NCI-H1048 (cell line): ENCODE measurements around the gene BANK1.
"Not testable (repeated sequence)": the region's sequence is repeated elsewhere in the genome, so short reads cannot be mapped to it uniquely, and the experiment has no call there.

Experiments used
- DNase-seq: peaks from one replicate; lab custom pipeline; 2025; lab: John Stamatoyannopoulos, UW

The BANK1 gene

GRCh38 chr4:101905527-101905926 lies 115.0 kb downstream of the BANK1 start:
- DNase-seq = not testable (repeated sequence)

GRCh38 chr4:101910786-101911373 lies 120.3 kb downstream of the BANK1 start:
- DNase-seq = no peak

- no peak for DNase-seq
Measured at GRCh38 chr4:101911616-101912015, 121.1 kb downstream of the BANK1 start.

GRCh38 chr4:101914761-101915160 lies 124.2 kb downstream of the BANK1 start:
- DNase-seq = no peak

- DNase-seq = no peak
Measured at GRCh38 chr4:101919373-101919977, 128.9 kb downstream of the BANK1 start.

GRCh38 chr4:101921370-101921769 lies 130.8 kb downstream of the BANK1 start:
- DNase-seq = no peak

GRCh38 chr4:101931619-101932018 lies 141.1 kb downstream of the BANK1 start:
- no peak for DNase-seq

- DNase-seq = no peak
Measured at GRCh38 chr4:101933855-101934254, 143.3 kb downstream of the BANK1 start.

- DNase-seq = no peak
Measured at GRCh38 chr4:101938836-101939235, 148.3 kb downstream of the BANK1 start.

- no peak for DNase-seq
Measured at GRCh38 chr4:101941816-101942358, 151.4 kb downstream of the BANK1 start.

GRCh38 chr4:101942891-101943290 lies 152.4 kb downstream of the BANK1 start:
- DNase-seq = no peak

- DNase-seq = no peak
Measured at GRCh38 chr4:101944649-101945048, 154.1 kb downstream of the BANK1 start.

GRCh38 chr4:101948055-101948454 lies 157.5 kb downstream of the BANK1 start:
- DNase-seq = no peak

- DNase-seq = no peak
Measured at GRCh38 chr4:101948951-101949350, 158.4 kb downstream of the BANK1 start.

- no peak for DNase-seq
Measured at GRCh38 chr4:101950258-101950979, 159.9 kb downstream of the BANK1 start.

- DNase-seq = no peak
Measured at GRCh38 chr4:101952985-101953384, 162.5 kb downstream of the BANK1 start.

GRCh38 chr4:101953949-101954348 lies 163.4 kb downstream of the BANK1 start:
- DNase-seq = no peak

GRCh38 chr4:101954351-101954750 lies 163.8 kb downstream of the BANK1 start:
- DNase-seq = no peak

- DNase-seq = no peak
Measured at GRCh38 chr4:101954975-101955678, 164.6 kb downstream of the BANK1 start.

GRCh38 chr4:101956068-101956825 lies 165.7 kb downstream of the BANK1 start:
- DNase-seq = no peak

- DNase-seq = no peak
Measured at GRCh38 chr4:101958547-101958946, 168.0 kb downstream of the BANK1 start.

- DNase-seq = no peak
Measured at GRCh38 chr4:101960431-101960830, 169.9 kb downstream of the BANK1 start.
